GM10847 (cell line): ENCODE measurements around the gene PPT2.
A peak's percentile ranks its signal among the peaks of the same experiment; 100 is the strongest.

Experiments used
- POLR2A ChIP-seq: IDR thresholded peaks from 2 replicates; pipeline ENCODE4 v1.6.1; 2011; ENCODE audit not compliant: insufficient read length; ENCODE audit errors: extremely low read depth

PPT2 gene

GRCh38 chr6:32177788-32178546, 24.0 kb downstream of the PPT2 start, which contains the start of gene RNF5:
Gene RNF5, plus strand, starts transcription at chr6:32178405. Its CDS starts 107 bp downstream, at chr6:32178512.
- peak; percentile 1 for TF ChIP-seq POLR2A

GRCh38 chr6:32178547-32179440, 24.9 kb downstream of the PPT2 start:
- TF ChIP-seq POLR2A: no peak

GRCh38 chr6:32179766-32180405, 25.9 kb downstream of the PPT2 start:
- TF ChIP-seq POLR2A: no peak

GRCh38 chr6:32181148-32181702, 27.3 kb downstream of the PPT2 start:
- TF ChIP-seq POLR2A: no peak

- no peak for TF ChIP-seq POLR2A
Observed at GRCh38 chr6:32181915-32182529, 28.1 kb downstream of the PPT2 start.

GRCh38 chr6:32182555-32182981, 28.6 kb downstream of the PPT2 start:
- TF ChIP-seq POLR2A: no peak

GRCh38 chr6:32183030-32183429, 29.1 kb downstream of the PPT2 start:
- no peak for TF ChIP-seq POLR2A

- TF ChIP-seq POLR2A: no peak
Observed at GRCh38 chr6:32183483-32184083, 29.6 kb downstream of the PPT2 start.

GRCh38 chr6:32184084-32184640, 30.2 kb downstream of the PPT2 start, which contains the start of gene AGER:
Gene AGER, minus strand, starts transcription at chr6:32184253. Its CDS starts 31 bp downstream, at chr6:32184222.
- no peak for TF ChIP-seq POLR2A

- no peak for TF ChIP-seq POLR2A
Observed at GRCh38 chr6:32187009-32187709, 33.2 kb downstream of the PPT2 start.

GRCh38 chr6:32188381-32189068, 34.6 kb downstream of the PPT2 start:
- TF ChIP-seq POLR2A: no peak

- no peak for TF ChIP-seq POLR2A
Observed at GRCh38 chr6:32189069-32189741, 35.3 kb downstream of the PPT2 start.

- no peak for TF ChIP-seq POLR2A
Observed at GRCh38 chr6:32189742-32190053, 35.8 kb downstream of the PPT2 start.
